Right cardiac atrium (tissue), 5 donors: ENCODE measurements around the gene GPR17. TPM values are rescaled to one million over a fixed set of nuclear protein-coding genes. Genes with fewer than 3 reads are reported as not detected.

Experiments
- ATAC-seq, 2 donors: fragments of 200-7000 bp; cut with Tn5 transposase; one replicate each; pipeline versions ENCODE4 v1.8.0 to v1.9.1; 2020; ENCODE audit warnings: moderate library complexity in 2 of 2, mild to moderate bottlenecking in 1 of 2
- DNase-seq, 3 donors: peaks; one replicate each; pipeline ENCODE4 v3.0.0-alpha.2; 2020
- H3K27ac ChIP-seq: one replicate; pipeline ENCODE4 v1.5.1; 2013; ENCODE audit warnings: mild to moderate bottlenecking, low read length, control low read depth, moderate library complexity
- H3K27me3 ChIP-seq: one replicate; pipeline ENCODE4 v1.6.1; 2013; ENCODE audit not compliant: control insufficient read depth, insufficient read depth
- H3K4me1 ChIP-seq: one replicate; pipeline ENCODE4 v1.6.1; 2013; ENCODE audit warnings: low read length; ENCODE audit not compliant: control insufficient read depth, insufficient read depth
- H3K4me3 ChIP-seq: one replicate; pipeline ENCODE4 v1.5.1; 2013; ENCODE audit warnings: low read length, control low read depth
- H3K9me3 ChIP-seq: one replicate; pipeline ENCODE4 v1.6.1; 2013; ENCODE audit warnings: low read length; ENCODE audit not compliant: control insufficient read depth
- WGBS: extraction: QIAGEN DNeasy Blood & Tissue Kit; methylation state at CpG from one replicate; pipeline ENCODE4 v1.1.7; 2013; 5-methylcytosine and 5-hydroxymethylcytosine counted together
- intact Hi-C, 4 donors: fragments of 100-400 bp; cut with DNase I; formaldehyde crosslinking; loops; one replicate each; pipeline versions ENCODE4 v1.11.0 to v1.14.0; 2022 to 2023
- polyA plus RNA-seq: library from polyadenylated mRNA; stranded (reverse); fragments of 200-250 nt; gene quantifications from one replicate; pipeline ENCODE4 v1.2.3, GENCODE V29; 2013
- total RNA-seq, 4 donors: library from RNA; stranded (reverse); fragmentation: NEBNext Ultra II Directional; extraction: Animal tissue kit (Norgen Biotek cat#: 25700); gene quantifications; one replicate each; pipeline ENCODE4 v1.2.1, GENCODE V29; 2021
- donor health status: healthy with polysubstance abuse.
- donor health status: DM: no; HTN: yes; CAD: no.
- donor health status: DM: no; HTN: no; CAD: no.
- donor health status: DM: no; HTN: yes; CAD: no; lungs with severe emphysema.
- donor health status: DM: yes; HTN: yes; CAD: no.

GPR17 gene
- total and polyA plus RNA-seq, 5 donors, result 0.31 to 4.0 (median 0.40) TPM; not detected in 2

GRCh38 chr2:127638361-127639110 lies 7.4 kb upstream of the GPR17 start:
- 66% methylated on average over 23 of the region's 23 CpGs for WGBS
- H3K27ac ChIP-seq, result peak overlapping the region; percentile 71
- peaks cover 9% of the 10 kb centered on the region for H3K4me1 ChIP-seq
- H3K4me3 ChIP-seq, result no peak overlapping the region
- ATAC-seq (peak in 1 of 2 donors; percentile 24), DNase-seq (peak in 2 of 3 donors; percentile 72 to 80)
- intact Hi-C loops, result no loop called here
- no peaks in the 10 kb centered on the region for H3K9me3 ChIP-seq
- H3K27me3 ChIP-seq, result no peaks in the 10 kb centered on the region

DNA sequence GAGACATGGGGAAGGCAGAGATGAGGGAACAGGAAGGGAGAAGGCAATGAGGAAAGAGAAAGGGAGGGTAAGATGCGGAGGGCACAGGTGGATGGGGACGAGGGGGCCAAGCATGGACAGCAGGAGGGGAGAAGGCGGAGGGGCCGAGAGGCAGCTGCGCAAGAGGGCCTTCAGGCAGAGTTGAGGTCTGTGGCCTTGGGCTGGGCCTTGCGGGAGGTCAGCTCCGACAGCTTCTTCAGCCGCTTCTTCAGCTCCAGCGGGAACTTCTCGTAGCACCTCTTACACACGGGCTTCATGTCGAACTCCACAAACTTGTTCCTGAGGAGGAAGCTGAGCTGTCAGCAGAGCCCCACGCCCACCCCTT lies 6.9 kb upstream of the GPR17 start:
- intact Hi-C loops, result no loop called here
- peaks cover 5% of the 10 kb centered on the region for H3K4me1 ChIP-seq
- no peak for ATAC-seq
- DNase-seq, result peak in 1 of 3 donors; percentile 43
- H3K27ac ChIP-seq, result no peak overlapping the region
- 93% methylated on average over 13 of the region's 13 CpGs for WGBS
- H3K27me3 ChIP-seq, result no peaks in the 10 kb centered on the region
- no peaks in the 10 kb centered on the region for H3K9me3 ChIP-seq
- no peak overlapping the region for H3K4me3 ChIP-seq

DNA sequence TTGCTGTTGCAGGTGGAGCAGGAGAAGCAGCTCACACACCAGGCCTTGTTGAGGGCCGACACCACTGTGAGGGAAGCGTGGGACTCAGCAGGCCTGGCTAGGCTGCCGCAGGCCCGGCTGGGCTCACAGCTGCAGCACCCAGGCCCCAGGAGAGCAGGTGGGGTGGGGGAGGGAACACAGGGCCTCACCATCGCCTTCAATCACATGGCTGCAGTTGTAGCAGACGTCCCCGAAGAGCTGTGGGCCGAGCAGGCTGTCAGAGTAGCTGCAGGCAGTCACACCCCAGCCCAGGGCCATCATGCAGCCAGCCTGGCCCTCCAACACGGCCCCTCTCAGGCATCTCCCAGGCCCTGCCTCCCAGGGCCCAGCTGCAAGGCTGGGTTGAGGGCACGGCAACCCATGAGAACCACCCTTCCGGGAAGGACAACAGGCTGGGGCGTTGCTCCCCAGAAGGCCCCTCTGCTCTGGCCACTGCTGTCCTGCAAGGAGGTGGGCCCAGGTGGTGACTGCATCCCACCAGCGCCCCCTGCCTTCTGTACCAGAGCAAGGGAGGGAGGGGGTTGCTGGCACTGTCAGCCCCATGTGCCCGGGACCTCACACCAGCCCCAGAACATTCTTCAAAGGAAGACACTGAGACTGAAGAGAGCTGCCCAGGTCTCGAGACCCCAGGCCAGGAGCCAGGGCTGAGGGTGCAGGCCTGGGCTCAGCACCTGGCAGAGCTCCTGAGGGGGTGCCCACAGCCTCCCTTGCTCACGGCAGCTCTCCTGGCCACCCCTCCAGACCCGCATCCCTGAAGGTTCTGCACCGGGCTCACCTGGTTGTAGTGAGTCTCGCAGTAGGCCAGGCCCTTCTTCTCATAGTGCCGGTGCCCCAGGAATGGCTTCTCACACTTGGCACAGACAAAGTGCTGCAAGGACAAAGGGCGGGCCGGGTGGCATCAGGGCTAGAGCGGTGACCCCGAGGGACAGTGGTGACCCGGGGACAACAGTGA lies 5.6 kb upstream of the GPR17 start:
- 77% methylated on average over 25 of the region's 25 CpGs for WGBS
- Histone ChIP-seq H3K4me3 (no peak overlapping the region), H3K27me3 (no peaks in the 10 kb centered on the region), H3K4me1 (peaks cover 3% of the 10 kb centered on the region), H3K27ac (no peak overlapping the region), H3K9me3 (no peaks in the 10 kb centered on the region)
- ATAC-seq, result no peak
- DNase-seq, result peak in 2 of 3 donors; percentile 57 to 59
- intact Hi-C loops, result no loop called here

DNA sequence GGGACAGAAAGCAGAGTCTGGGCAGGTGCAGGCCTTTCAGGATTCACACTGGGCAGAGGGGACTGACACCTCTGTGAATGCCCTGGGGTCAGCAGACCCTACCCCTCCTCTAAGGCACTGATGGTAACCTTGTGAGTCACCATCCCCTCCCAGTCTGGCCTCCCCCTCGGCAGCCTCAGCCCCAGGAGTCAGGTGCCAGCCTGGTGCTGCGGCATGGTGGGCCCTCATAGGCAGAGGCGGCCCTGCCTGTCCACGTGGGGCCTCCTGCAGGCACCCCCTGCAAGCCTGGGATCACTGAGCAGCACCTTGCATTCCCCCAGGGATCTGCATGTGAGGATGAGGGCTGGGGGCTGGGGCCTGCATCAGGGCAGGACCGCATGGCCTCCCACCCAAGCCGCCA lies 4.8 kb upstream of the GPR17 start:
- WGBS, result 90% methylated on average over 6 of the region's 6 CpGs

GRCh38 chr2:127641846-127642507 lies 4.0 kb upstream of the GPR17 start:
- no peak for ATAC-seq
- DNase-seq, result peak; percentile 12 to 65 (median 63)
- Histone ChIP-seq H3K4me3 (no peak overlapping the region), H3K4me1 (peaks cover 5% of the 10 kb centered on the region), H3K27ac (no peak overlapping the region), H3K27me3 (no peaks in the 10 kb centered on the region), H3K9me3 (no peaks in the 10 kb centered on the region)
- intact Hi-C loops, result no loop called here
- WGBS, result 68% methylated on average over 25 of the region's 25 CpGs

More for the DNA sequence above, 4.8 kb upstream of the GPR17 start:
- H3K9me3 ChIP-seq, result no peaks in the 10 kb centered on the region
- intact Hi-C loops, result no loop called here
- H3K4me3 ChIP-seq, result no peak overlapping the region
- ATAC-seq (no peak), DNase-seq (peak in 2 of 3 donors; percentile 42 to 43)
- H3K27ac ChIP-seq, result no peak overlapping the region
- no peaks in the 10 kb centered on the region for H3K27me3 ChIP-seq
- peaks cover 3% of the 10 kb centered on the region for H3K4me1 ChIP-seq

DNA sequence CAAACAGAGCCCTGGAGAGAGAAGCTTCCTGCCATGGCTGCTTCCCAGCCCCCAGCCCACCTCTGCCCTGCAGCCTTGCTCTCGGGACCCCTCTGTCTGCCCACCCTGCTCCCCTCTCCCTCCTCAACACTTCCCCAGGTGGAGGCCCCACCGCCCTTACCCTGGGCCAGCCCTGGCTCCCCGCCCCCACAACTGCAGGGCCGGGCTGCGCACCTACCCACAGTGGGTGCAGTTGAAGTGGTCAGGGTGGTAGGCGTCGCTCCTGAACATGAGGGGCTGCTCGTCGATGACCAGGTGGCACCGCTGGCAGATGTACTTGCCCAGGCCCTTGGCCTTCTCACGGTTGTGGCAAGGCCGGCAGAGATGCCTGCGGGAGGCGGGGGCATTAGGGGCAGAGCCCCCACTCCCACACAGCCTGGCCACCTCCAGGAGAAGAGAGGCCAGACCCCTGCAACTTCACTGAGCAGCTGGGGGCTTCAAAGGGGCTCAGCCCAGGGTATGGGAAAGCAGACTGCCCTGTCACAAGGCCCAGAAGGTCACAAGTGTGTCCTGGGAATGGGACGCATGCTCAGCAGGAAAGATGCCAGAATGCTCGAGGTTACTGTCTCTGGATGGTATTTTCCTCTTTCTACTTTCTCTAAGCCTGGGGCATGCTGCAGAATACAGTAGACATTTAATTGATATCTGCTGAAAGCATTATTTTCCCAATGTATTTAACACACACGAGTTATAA lies 3.1 kb upstream of the GPR17 start:
- peaks cover 12% of the 10 kb centered on the region for H3K4me1 ChIP-seq
- no peak overlapping the region for H3K4me3 ChIP-seq
- peak overlapping the region; percentile 7 for H3K27ac ChIP-seq
- ATAC-seq, result no peak
- no peaks in the 10 kb centered on the region for H3K27me3 ChIP-seq
- peak; percentile 13 to 52 (median 42) for DNase-seq
- H3K9me3 ChIP-seq, result no peaks in the 10 kb centered on the region
- intact Hi-C loops, result no loop called here
- 79% methylated on average over 17 of the region's 17 CpGs for WGBS

DNA sequence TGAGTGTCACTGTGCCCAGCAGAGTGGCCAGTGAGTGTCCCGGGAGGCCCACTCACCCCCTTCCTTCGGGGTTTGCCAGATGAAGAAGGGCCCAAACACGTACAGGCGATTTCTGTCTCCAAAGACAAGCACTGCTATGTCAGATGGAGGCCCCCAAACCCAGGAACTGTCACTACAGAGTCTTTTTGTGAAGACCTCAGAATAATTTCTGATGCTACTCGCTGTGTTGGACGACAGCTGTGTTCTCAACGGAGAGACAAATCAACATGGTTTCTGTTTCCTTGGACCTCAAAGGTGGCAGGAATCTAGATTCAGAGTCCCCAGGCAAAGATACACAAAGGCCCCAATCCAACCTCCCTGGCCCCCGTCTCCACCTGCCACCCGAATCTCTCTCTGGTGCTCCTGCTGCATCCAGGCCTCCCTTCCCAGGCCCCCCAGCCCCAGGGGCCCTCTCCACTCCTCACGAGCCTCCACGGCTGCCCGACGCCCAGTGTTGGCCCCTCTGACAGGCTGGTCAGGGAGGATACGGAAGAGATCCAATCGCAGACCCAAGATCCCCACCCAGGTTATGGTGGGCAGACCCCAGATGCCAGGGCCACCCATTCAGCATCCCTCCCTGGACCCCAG lies 2.4 kb upstream of the GPR17 start:
- ATAC-seq, result no peak
- Histone ChIP-seq H3K4me1 (peaks cover 10% of the 10 kb centered on the region), H3K9me3 (no peaks in the 10 kb centered on the region), H3K27me3 (no peaks in the 10 kb centered on the region), H3K4me3 (no peak overlapping the region), H3K27ac (no peak overlapping the region)
- intact Hi-C loops, result no loop called here
- WGBS, result 81% methylated on average over 15 of the region's 15 CpGs
- DNase-seq, result peak in 2 of 3 donors; percentile 31 to 54

- peaks cover 14% of the 10 kb centered on the region for H3K4me1 ChIP-seq
- no peak overlapping the region for H3K27ac ChIP-seq
- H3K4me3 ChIP-seq, result no peak overlapping the region
- H3K9me3 ChIP-seq, result no peaks in the 10 kb centered on the region
- no peaks in the 10 kb centered on the region for H3K27me3 ChIP-seq
- ATAC-seq (no peak), DNase-seq (peak in 2 of 3 donors; percentile 47 to 58)
- 82% methylated on average over 19 of the region's 19 CpGs for WGBS
- intact Hi-C loops, result no loop called here
Observed at GRCh38 chr2:127644066-127645025, 1.6 kb upstream of the GPR17 start.

GRCh38 chr2:127645026-127645394 lies 943 bp upstream of the GPR17 start:
- H3K27me3 ChIP-seq, result no peaks in the 10 kb centered on the region
- DNase-seq (no peak), ATAC-seq (no peak)
- peaks cover 16% of the 10 kb centered on the region for H3K4me1 ChIP-seq
- H3K9me3 ChIP-seq, result no peaks in the 10 kb centered on the region
- no peak overlapping the region for H3K4me3 ChIP-seq
- 67% methylated on average over 1 of the region's 1 CpG for WGBS
- no peak overlapping the region for H3K27ac ChIP-seq
- intact Hi-C loops, result no loop called here
